Measurements from ENCODE around the gene ADGRV1.
"Not testable (repeated sequence)": the region's sequence is repeated elsewhere in the genome, so short reads cannot be mapped to it uniquely, and the experiment has no call there.

The ADGRV1 gene

GRCh38 chr5:90902170-90902569 lies 343.6 kb downstream of the ADGRV1 start:
- no peak for DNase-seq (ENCODE audit: low read depth)

- no peak for DNase-seq (ENCODE audit: low read depth)
Observed at GRCh38 chr5:90902651-90903386, 344.2 kb downstream of the ADGRV1 start.

- DNase-seq (ENCODE audit: low read depth) = no peak
Observed at GRCh38 chr5:90909101-90909503, 350.5 kb downstream of the ADGRV1 start.

- no peak for DNase-seq (ENCODE audit: low read depth)
Observed at GRCh38 chr5:90909940-90910339, 351.3 kb downstream of the ADGRV1 start.

GRCh38 chr5:90911169-90911568 lies 352.6 kb downstream of the ADGRV1 start:
- DNase-seq (ENCODE audit: low read depth) = no peak

- DNase-seq (ENCODE audit: low read depth) = no peak
Observed at GRCh38 chr5:90912476-90912875, 353.9 kb downstream of the ADGRV1 start.

GRCh38 chr5:90915393-90915792 lies 356.8 kb downstream of the ADGRV1 start:
- DNase-seq (ENCODE audit: low read depth) = no peak

GRCh38 chr5:90916947-90917800 lies 358.6 kb downstream of the ADGRV1 start:
- no peak for DNase-seq (ENCODE audit: low read depth)

GRCh38 chr5:90917928-90918668 lies 359.5 kb downstream of the ADGRV1 start:
- DNase-seq (ENCODE audit: low read depth) = no peak

- DNase-seq (ENCODE audit: low read depth) = no peak
Observed at GRCh38 chr5:90921418-90921973, 362.9 kb downstream of the ADGRV1 start.

- not testable (repeated sequence) for DNase-seq (ENCODE audit: low read depth)
Observed at GRCh38 chr5:90924222-90924621, 365.6 kb downstream of the ADGRV1 start.

GRCh38 chr5:90929013-90929839 lies 370.6 kb downstream of the ADGRV1 start:
- not testable (repeated sequence) for DNase-seq (ENCODE audit: low read depth)

GRCh38 chr5:90930062-90930461 lies 371.5 kb downstream of the ADGRV1 start:
- DNase-seq (ENCODE audit: low read depth) = no peak

GRCh38 chr5:90930756-90931431 lies 372.3 kb downstream of the ADGRV1 start:
- no peak for DNase-seq (ENCODE audit: low read depth)

- no peak for DNase-seq (ENCODE audit: low read depth)
Observed at GRCh38 chr5:90932052-90932699, 373.6 kb downstream of the ADGRV1 start.

GRCh38 chr5:90933298-90933697 lies 374.7 kb downstream of the ADGRV1 start:
- DNase-seq (ENCODE audit: low read depth) = no peak

GRCh38 chr5:90934091-90934719 lies 375.6 kb downstream of the ADGRV1 start:
- DNase-seq (ENCODE audit: low read depth) = no peak

GRCh38 chr5:90934738-90935137 lies 376.1 kb downstream of the ADGRV1 start:
- no peak for DNase-seq (ENCODE audit: low read depth)

GRCh38 chr5:90939211-90939610 lies 380.6 kb downstream of the ADGRV1 start:
- no peak for DNase-seq (ENCODE audit: low read depth)
